Measurements from ENCODE around the gene KIF17. TPM values are rescaled to one million over a fixed set of nuclear protein-coding genes. Genes with fewer than 3 reads are reported as not detected.

Gene KIF17
- total RNA-seq, 2 experiments from 2014 or later, result not detected

GRCh38 chr1:20632386-20632785 is 85.4 kb downstream of the KIF17 start:
- ChIA-PET POLR2A (interaction anchor here (2.7 kb wide), 1 partner anchor 28 kb away, joined by 19 read pairs; the partner anchor contains the start of gene DDOST), CTCF (interaction anchor here (0.8 to 3.5 kb wide), 12 partner anchors 13 to 127 kb away, joined by 3 to 37 read pairs (median 4); partner anchors contain the start of genes DDOST and MUL1)
- H3K36me3 Mint-ChIP-seq (ENCODE audit: low read depth), result no peaks in the 10 kb centered on the region
- peaks cover 14% of the 10 kb centered on the region for H3K4me1 Mint-ChIP-seq
- H3K27ac Mint-ChIP-seq, result peak overlapping the region; percentile 44
- no peaks in the 10 kb centered on the region for H3K9me3 Mint-ChIP-seq
- DNase-seq, result no peak
- H3K27me3 Mint-ChIP-seq, result peaks cover 14% of the 10 kb centered on the region
- peak overlapping the region; percentile 65 for H3K4me3 Mint-ChIP-seq

- Mint-ChIP-seq H3K27ac (no peak overlapping the region), H3K9me3 (no peaks in the 10 kb centered on the region), H3K4me1 (peaks cover 14% of the 10 kb centered on the region), H3K4me3 (no peak overlapping the region), H3K36me3 (ENCODE audit: low read depth) (no peaks in the 10 kb centered on the region), H3K27me3 (peaks cover 26% of the 10 kb centered on the region)
- no peak for DNase-seq
- ChIA-PET CTCF (interaction anchor here (1.0 to 1.2 kb wide), 2 partner anchors 44 to 56 kb away, joined by 3 read pairs; no protein-coding TSS in a partner anchor), POLR2A (no interaction called here)
These were observed 87.1 kb downstream of the KIF17 start for GRCh38 chr1:20630729-20631128.

- DNase-seq, result no peak
- peaks cover 28% of the 10 kb centered on the region for H3K27me3 Mint-ChIP-seq
- H3K4me3 Mint-ChIP-seq, result no peak overlapping the region
- no peaks in the 10 kb centered on the region for H3K36me3 Mint-ChIP-seq (ENCODE audit: low read depth)
- no peaks in the 10 kb centered on the region for H3K4me1 Mint-ChIP-seq
- ChIA-PET POLR2A (no interaction called here), CTCF (interaction anchor here (1.4 kb wide), 1 partner anchor 52 kb away, joined by 4 read pairs; no protein-coding TSS in a partner anchor)
- H3K27ac Mint-ChIP-seq, result no peak overlapping the region
- no peaks in the 10 kb centered on the region for H3K9me3 Mint-ChIP-seq
These were observed 91.3 kb downstream of the KIF17 start for GRCh38 chr1:20626524-20626923.

- ChIA-PET CTCF (interaction anchor here (0.6 to 1.4 kb wide), 3 partner anchors 8 to 103 kb away, joined by 4 read pairs; no protein-coding TSS in a partner anchor), POLR2A (no interaction called here)
- Mint-ChIP-seq H3K27me3 (peaks cover 28% of the 10 kb centered on the region), H3K27ac (no peak overlapping the region), H3K4me3 (no peak overlapping the region), H3K36me3 (ENCODE audit: low read depth) (no peaks in the 10 kb centered on the region), H3K4me1 (no peaks in the 10 kb centered on the region), H3K9me3 (no peaks in the 10 kb centered on the region)
- no peak for DNase-seq
These were observed 91.7 kb downstream of the KIF17 start for GRCh38 chr1:20626098-20626427.

GRCh38 chr1:20625176-20626097 is 92.4 kb downstream of the KIF17 start:
- Mint-ChIP-seq H3K9me3 (no peaks in the 10 kb centered on the region), H3K36me3 (ENCODE audit: low read depth) (no peaks in the 10 kb centered on the region), H3K4me1 (no peaks in the 10 kb centered on the region), H3K27me3 (peaks cover 23% of the 10 kb centered on the region), H3K4me3 (no peak overlapping the region), H3K27ac (no peak overlapping the region)
- no peak for DNase-seq
- ChIA-PET POLR2A (no interaction called here), CTCF (interaction anchor here (0.6 to 1.4 kb wide), 3 partner anchors 9 to 102 kb away, joined by 4 read pairs; no protein-coding TSS in a partner anchor)

GRCh38 chr1:20624709-20625108 is 93.1 kb downstream of the KIF17 start:
- Mint-ChIP-seq H3K4me3 (no peak overlapping the region), H3K27me3 (peaks cover 22% of the 10 kb centered on the region), H3K27ac (no peak overlapping the region), H3K9me3 (no peaks in the 10 kb centered on the region), H3K36me3 (ENCODE audit: low read depth) (no peaks in the 10 kb centered on the region), H3K4me1 (no peaks in the 10 kb centered on the region)
- CTCF ChIA-PET, result interaction anchor here (0.9 to 1.3 kb wide), 2 partner anchors 9 to 646 kb away, joined by 3 to 4 read pairs; no protein-coding TSS in a partner anchor
- POLR2A ChIA-PET, result no interaction called here
- no peak for DNase-seq

GRCh38 chr1:20621012-20621411 is 96.8 kb downstream of the KIF17 start:
- ChIA-PET POLR2A (no interaction called here), CTCF (interaction anchor here (0.7 to 1.1 kb wide), 2 partner anchors 13 to 86 kb away, joined by 3 to 4 read pairs; no protein-coding TSS in a partner anchor)
- DNase-seq, result no peak
- H3K36me3 Mint-ChIP-seq (ENCODE audit: low read depth), result no peaks in the 10 kb centered on the region
- H3K9me3 Mint-ChIP-seq, result no peaks in the 10 kb centered on the region
- peaks cover 2% of the 10 kb centered on the region for H3K4me1 Mint-ChIP-seq
- no peak overlapping the region for H3K27ac Mint-ChIP-seq
- H3K27me3 Mint-ChIP-seq, result peaks cover 10% of the 10 kb centered on the region
- no peak overlapping the region for H3K4me3 Mint-ChIP-seq

GRCh38 chr1:20619999-20620398 is 97.8 kb downstream of the KIF17 start:
- Mint-ChIP-seq H3K9me3 (no peaks in the 10 kb centered on the region), H3K4me3 (no peak overlapping the region), H3K27ac (no peak overlapping the region), H3K27me3 (peaks cover 6% of the 10 kb centered on the region), H3K36me3 (ENCODE audit: low read depth) (no peaks in the 10 kb centered on the region), H3K4me1 (peaks cover 2% of the 10 kb centered on the region)
- DNase-seq, result no peak
- ChIA-PET CTCF (interaction anchor here (1.5 kb wide), 1 partner anchor 14 kb away, joined by 6 read pairs; no protein-coding TSS in a partner anchor), POLR2A (no interaction called here)

GRCh38 chr1:20618550-20618949 is 99.3 kb downstream of the KIF17 start:
- DNase-seq, result no peak
- ChIA-PET POLR2A (no interaction called here), CTCF (interaction anchor here (1.5 kb wide), 1 partner anchor 15 kb away, joined by 6 read pairs; no protein-coding TSS in a partner anchor)
- no peak overlapping the region for H3K27ac Mint-ChIP-seq
- H3K36me3 Mint-ChIP-seq (ENCODE audit: low read depth), result no peaks in the 10 kb centered on the region
- peaks cover 6% of the 10 kb centered on the region for H3K27me3 Mint-ChIP-seq
- H3K9me3 Mint-ChIP-seq, result no peaks in the 10 kb centered on the region
- H3K4me3 Mint-ChIP-seq, result no peak overlapping the region
- H3K4me1 Mint-ChIP-seq, result peaks cover 2% of the 10 kb centered on the region

- Mint-ChIP-seq H3K27ac (no peak overlapping the region), H3K9me3 (no peaks in the 10 kb centered on the region), H3K36me3 (ENCODE audit: low read depth) (no peaks in the 10 kb centered on the region), H3K27me3 (peaks cover 7% of the 10 kb centered on the region), H3K4me1 (peaks cover 2% of the 10 kb centered on the region), H3K4me3 (no peak overlapping the region)
- ChIA-PET POLR2A (no interaction called here), CTCF (interaction anchor here (0.6 to 0.7 kb wide), 2 partner anchors 42 to 67 kb away, joined by 3 read pairs; no protein-coding TSS in a partner anchor)
- no peak for DNase-seq
These were observed 100.8 kb downstream of the KIF17 start for GRCh38 chr1:20616847-20617487.

GRCh38 chr1:20615946-20616846 is 101.6 kb downstream of the KIF17 start:
- no peak for DNase-seq
- Mint-ChIP-seq H3K4me1 (peaks cover 2% of the 10 kb centered on the region), H3K4me3 (no peak overlapping the region), H3K9me3 (no peaks in the 10 kb centered on the region), H3K27me3 (peaks cover 7% of the 10 kb centered on the region), H3K27ac (no peak overlapping the region), H3K36me3 (ENCODE audit: low read depth) (no peaks in the 10 kb centered on the region)
- POLR2A ChIA-PET, result no interaction called here
- CTCF ChIA-PET, result interaction anchor here (0.6 to 0.7 kb wide), 2 partner anchors 41 to 66 kb away, joined by 3 read pairs; no protein-coding TSS in a partner anchor

GRCh38 chr1:20614131-20614579 is 103.7 kb downstream of the KIF17 start:
- Mint-ChIP-seq H3K27me3 (peaks cover 7% of the 10 kb centered on the region), H3K4me3 (no peak overlapping the region), H3K4me1 (peaks cover 2% of the 10 kb centered on the region), H3K27ac (no peak overlapping the region), H3K9me3 (no peaks in the 10 kb centered on the region), H3K36me3 (ENCODE audit: low read depth) (no peaks in the 10 kb centered on the region)
- ChIA-PET POLR2A (no interaction called here), CTCF (no interaction called here)
- DNase-seq, result no peak
